ENCODE results near the gene PRPS1L1.

Gene PRPS1L1

DNA sequence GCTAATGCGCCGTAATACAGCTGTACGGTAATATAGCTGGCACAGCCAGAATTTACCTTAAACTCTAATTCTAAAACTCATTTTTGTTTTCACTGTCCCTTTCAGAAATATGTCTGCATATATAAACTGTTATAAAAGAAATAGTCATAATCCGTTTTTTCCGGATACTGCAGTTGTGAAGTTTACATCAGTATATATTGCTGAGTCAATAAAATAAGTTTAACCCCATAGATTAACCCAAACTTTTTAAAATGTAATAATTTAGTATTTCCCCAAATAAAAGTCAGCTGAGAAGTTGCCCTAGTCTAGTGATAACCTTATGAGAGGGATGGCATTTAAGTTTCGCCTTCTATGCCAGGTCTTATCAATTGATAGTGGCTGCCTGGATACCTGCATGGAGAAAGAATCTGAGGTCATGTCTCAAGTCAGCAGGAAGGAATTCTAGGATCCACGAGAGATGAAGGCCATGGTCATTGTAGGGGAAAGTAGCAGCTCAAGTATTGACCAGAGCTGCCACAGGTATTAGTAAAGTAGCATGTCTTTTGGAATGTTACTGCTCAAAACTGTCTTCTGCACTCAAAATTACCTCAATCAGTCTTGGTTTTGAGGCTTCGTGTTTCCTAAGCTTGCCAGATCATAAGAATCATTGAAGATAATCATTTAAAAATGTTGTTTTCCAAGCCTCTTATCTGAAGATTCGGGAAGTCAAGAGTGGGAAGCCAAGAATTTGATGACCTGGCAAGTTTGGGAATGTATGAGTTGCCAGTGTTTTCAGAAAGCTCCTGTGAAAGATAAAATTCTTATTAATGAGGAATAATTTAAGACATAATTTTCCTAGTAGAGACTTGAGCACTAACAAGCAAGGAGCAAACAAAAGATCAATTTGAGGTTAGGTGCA lies 10.8 kb downstream of the PRPS1L1 start:
- DNase-seq (ENCODE audit: low spot score): no peak

DNA sequence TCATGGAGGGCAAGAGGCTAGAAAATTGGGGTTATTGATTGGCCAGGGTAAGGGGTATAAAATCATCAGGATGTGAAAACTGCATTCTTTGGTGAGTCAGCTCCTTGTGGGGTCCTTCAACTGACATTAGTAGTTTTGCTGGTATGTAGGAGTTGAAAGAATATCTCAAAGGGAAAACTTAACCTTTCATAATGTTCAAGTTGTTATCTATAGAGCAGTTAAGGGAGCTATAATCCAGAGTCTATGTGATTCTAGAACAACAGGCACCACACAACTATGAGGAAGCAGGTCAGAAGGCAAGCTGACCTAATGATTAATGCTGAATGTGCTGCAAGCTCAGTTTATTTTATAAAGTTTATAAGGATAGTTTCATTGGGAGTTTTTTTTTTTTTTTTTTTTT lies 13.7 kb downstream of the PRPS1L1 start:
- no peak for DNase-seq (ENCODE audit: low spot score)

DNA sequence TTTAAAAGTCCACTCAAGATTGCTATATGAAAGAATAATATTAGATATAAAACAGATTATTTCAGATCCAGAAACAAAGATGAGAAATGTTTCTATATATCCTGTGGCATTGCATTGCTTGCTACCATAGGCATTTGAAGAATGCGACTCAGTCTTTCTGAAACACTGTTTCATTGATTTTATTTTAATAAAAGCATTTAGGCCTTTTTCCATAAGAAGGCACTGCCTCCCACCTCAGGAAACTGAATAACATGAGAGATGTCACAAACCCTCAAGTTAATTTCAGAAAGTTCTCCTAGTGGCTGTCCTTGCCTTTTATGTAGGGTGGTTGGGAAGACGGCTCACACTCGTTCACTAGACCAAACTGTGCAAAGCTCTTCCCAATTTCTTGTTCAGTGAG lies 23.3 kb downstream of the PRPS1L1 start:
- no peak for DNase-seq (ENCODE audit: low spot score)

DNA sequence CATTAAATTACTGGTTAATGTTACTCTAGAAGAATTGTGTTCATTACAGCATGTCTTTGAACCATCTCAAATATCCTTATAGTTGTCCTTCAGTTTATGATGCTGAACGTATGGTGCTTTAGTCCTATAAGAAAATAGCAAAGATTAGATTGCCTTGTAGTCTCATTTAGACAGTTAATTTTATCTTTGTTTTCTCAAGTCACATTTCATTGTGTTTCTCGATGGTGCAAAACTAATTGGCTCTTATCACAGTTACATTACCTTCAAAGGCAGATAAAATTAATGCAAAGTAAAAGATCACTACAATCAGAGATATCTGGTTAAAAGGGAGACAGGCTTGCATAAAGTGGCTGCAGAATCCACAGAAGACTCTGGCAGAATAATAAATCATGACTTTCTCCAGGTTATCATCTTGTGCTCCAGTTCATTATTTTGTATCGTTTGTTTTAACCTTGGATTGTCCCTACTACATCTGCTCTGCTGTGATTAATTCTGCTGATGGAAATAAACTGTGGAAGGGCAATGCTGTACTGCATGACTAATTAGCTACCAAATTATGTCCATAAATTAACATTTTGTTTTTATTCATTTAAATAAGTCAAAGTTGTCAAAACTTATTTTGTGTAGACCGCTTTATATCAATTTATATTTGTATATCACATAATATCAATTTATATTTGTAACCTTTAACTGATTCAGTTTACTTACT lies 24.2 kb downstream of the PRPS1L1 start:
- DNase-seq (ENCODE audit: low spot score): peak; percentile 78

- DNase-seq (ENCODE audit: low spot score): no peak
Measured at GRCh38 chr7:17998692-17999091, 29.0 kb downstream of the PRPS1L1 start.

DNA sequence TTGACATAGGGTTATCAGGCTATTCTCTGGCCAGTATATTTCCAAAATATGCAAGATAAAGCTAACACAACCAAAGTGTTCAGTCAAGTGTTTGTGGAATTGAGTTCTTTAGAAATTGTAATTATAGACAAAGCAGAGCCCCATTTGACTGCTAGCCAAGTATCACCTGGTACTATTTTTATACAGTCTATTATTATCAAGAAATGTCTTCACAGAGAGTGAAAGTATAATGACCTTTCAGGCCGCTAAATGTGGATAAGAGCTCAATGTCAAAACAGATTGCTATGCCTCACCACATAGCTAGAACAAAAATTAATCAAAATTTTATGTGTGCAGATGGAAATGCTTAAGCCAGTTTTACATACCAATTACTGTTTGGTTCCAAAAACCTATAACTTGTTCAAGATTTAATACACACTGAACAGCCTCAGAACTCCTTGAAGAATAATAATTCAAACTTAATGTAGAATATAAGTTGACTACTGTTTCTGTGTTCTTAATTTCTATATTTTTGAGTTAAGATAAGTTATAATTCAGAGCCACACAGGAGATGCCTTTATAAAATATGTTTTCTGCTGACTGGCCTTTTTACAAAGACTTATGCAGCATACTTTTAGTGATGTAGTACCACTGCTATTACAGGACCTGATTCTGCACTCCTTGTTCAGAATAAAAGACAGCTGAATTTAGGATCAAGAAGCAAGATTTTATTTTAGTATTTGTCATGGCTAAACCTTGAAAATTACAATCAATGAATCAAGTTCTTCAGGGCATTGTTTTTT lies 31.0 kb downstream of the PRPS1L1 start:
- no peak for DNase-seq (ENCODE audit: low spot score)

GRCh38 chr7:17996040-17996439 lies 31.6 kb downstream of the PRPS1L1 start:
- DNase-seq (ENCODE audit: low spot score): no peak

DNA sequence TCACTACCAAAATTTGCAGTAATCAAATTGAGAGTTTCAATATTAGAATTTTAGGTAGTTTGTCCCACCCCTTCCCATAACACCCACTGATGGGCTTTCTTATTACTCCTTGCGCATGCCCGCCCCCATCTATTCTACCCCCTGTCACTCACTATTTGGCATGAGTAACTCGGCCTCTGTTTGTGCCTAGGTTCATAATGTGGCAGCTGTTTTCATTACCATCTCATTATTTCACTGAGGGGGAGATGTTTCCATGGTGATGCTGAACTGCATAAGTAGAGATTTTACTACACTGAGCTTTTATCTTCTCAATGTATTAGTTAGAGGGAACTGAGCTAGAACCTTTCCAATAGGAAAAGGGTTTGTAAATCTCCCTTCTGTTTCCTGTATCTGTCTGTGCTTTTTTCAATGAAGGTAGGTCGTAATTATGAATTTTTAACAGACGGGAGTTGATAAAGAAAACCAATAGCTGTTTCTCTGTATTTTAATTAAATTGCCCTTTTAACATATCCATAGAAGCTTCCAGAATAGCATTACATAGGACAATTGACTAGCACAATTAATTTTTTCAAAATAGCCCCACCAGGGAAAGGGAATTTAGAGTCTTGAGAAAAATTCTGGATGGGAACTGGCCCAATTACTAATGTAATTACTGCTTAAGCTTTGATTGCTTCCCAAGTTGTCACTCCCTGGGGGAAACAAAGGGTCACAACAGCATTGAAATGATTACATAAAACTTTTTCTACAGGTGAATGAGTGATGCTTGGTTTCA lies 33.4 kb downstream of the PRPS1L1 start:
- DNase-seq (ENCODE audit: low spot score): no peak

GRCh38 chr7:17991866-17992648 lies 35.6 kb downstream of the PRPS1L1 start:
- DNase-seq (ENCODE audit: low spot score): no peak

DNA sequence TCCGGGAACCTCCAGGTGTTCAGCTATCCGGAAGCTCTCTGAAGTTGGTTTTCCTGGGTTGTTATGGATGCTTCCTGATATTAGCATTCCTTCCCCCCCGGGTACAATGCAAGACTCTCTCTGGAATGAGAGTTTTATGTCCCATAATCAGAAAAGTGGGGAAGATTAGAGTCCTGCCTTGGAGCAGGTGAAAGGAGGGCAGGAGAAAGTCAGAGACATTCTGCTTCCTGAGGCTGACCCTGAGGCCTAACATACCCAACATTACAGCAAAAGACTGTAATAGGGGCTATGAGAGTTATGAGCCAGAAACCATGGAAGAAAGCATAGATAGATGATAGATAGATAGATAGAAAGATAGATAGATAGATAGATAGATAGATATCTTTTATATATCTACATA lies 36.9 kb downstream of the PRPS1L1 start:
- DNase-seq (ENCODE audit: low spot score): no peak

GRCh38 chr7:17989546-17989945 lies 38.1 kb downstream of the PRPS1L1 start:
- no peak for DNase-seq (ENCODE audit: low spot score)

DNA sequence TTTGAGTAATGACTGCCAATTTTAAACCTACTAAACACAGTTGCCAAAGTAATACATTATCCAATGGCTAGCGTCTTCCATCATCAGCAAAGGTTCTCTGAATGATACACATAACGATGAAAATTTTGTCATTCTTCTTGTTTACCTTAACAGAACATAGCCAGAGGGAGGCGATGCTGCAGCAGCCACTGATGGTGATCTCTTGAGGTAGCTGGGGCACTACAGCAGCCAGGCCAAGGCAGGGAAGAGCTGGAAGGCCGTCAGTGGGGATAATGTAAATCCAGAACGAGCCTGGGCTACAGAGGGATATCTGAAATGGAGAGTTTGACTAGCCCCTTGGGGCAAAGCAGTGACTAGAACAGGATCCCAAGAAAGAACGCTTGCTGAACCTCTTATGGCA lies 38.8 kb downstream of the PRPS1L1 start:
- no peak for DNase-seq (ENCODE audit: low spot score)

DNA sequence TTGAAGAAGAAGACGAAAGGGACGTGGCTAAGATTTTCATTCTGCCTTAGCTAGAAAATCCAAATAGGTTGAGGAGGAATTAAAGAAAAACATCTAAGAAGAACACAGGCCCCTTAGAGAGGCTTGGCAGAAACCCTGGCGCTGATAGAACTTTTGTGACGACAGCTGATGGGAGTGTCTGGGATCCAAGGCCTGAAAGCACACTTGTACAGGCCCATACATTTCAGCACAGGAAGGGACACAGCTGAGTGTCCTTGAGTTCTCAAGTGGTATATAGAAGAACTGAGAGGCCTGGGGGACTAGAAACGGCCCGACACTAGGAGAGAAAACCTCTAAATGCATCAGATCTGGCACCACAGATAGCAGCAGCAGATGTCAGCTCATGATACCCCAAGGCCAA lies 39.5 kb downstream of the PRPS1L1 start:
- DNase-seq (ENCODE audit: low spot score): no peak

- no peak for DNase-seq (ENCODE audit: low spot score)
Measured at GRCh38 chr7:17986851-17987250, 40.8 kb downstream of the PRPS1L1 start.

DNA sequence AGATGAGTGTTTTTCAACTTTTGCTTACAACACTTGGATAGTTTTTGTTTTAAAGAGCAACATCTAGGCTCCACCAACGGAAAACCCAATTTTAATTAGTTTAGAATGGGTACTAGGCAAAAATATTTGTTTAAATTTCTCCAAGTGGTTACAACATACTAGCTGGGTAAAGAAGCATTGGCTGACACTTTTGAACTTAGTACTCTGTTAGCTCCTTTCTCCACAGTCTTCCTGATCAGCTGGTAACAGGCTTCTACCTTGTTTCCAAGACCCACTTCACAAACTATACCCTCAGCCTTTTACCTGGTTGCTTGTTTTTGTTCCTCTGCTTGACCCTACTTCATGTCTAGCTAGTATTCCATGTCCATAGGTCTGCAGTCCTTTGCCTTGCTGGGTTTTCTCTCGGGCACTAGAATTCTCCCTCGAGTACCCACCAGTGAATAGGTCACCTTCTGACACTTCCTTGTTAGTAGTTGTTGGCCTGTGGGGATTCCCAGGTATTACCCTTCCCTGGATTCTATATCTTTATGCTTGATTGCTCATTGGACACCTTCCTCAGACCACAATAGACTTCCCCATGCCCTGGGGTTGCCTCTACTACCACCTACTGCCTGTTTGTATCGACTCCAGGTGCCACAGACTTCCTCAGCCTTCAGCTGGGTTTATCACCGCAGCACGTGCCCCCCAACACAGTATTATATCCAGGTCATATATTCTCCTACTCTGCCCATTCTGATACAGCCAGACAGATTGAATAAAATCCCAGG lies 42.0 kb downstream of the PRPS1L1 start:
- no peak for DNase-seq (ENCODE audit: low spot score)

DNA sequence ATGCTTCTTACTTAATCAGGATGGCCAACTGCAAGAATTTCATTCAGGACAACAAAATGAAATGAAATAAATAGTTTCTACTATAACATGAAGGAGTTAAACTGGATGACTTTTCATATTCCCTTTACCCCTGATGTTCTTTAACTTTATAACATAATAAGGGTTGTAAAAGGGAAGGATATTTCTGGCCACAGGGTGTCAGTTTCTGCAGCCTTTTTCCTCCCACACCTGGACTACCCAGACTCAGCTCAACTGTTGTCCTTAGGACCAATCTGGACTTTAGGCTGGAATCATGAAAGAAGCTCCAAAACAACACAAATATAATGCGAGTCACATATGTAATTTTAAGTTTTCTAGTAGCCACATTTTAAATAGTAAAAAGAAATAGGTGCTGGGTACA lies 43.4 kb downstream of the PRPS1L1 start:
- DNase-seq (ENCODE audit: low spot score): no peak

GRCh38 chr7:17983221-17984062 lies 44.2 kb downstream of the PRPS1L1 start:
- no peak for DNase-seq (ENCODE audit: low spot score)

GRCh38 chr7:17976952-17977351 lies 50.7 kb downstream of the PRPS1L1 start:
- DNase-seq (ENCODE audit: low spot score): no peak

Measured in SK-N-DZ (cell line).